ENCODE measurements around the gene CHN2.

Gene CHN2

GRCh38 chr7:29288181-29289091 lies 93.9 kb downstream of the CHN2 start:
- DNase-seq: no peak

- DNase-seq: no peak
Measured at GRCh38 chr7:29289156-29290021, 94.8 kb downstream of the CHN2 start.

- no peak for DNase-seq
Measured at GRCh38 chr7:29290829-29291228, 96.3 kb downstream of the CHN2 start.

GRCh38 chr7:29291723-29292618 lies 97.4 kb downstream of the CHN2 start:
- no peak for DNase-seq

- DNase-seq: no peak
Measured at GRCh38 chr7:29292886-29293658, 98.5 kb downstream of the CHN2 start.

GRCh38 chr7:29296421-29296820 lies 101.8 kb downstream of the CHN2 start:
- DNase-seq: no peak

- DNase-seq: no peak
Measured at GRCh38 chr7:29297194-29297890, 102.8 kb downstream of the CHN2 start.

GRCh38 chr7:29299086-29299485 lies 104.5 kb downstream of the CHN2 start:
- DNase-seq: no peak

- DNase-seq: no peak
Measured at GRCh38 chr7:29300026-29300480, 105.5 kb downstream of the CHN2 start.

GRCh38 chr7:29300649-29301048 lies 106.1 kb downstream of the CHN2 start:
- no peak for DNase-seq

GRCh38 chr7:29302666-29303395 lies 108.3 kb downstream of the CHN2 start:
- DNase-seq: no peak

- no peak for DNase-seq
Measured at GRCh38 chr7:29304756-29305155, 110.2 kb downstream of the CHN2 start.

GRCh38 chr7:29306319-29306991 lies 111.9 kb downstream of the CHN2 start:
- no peak for DNase-seq

- DNase-seq: no peak
Measured at GRCh38 chr7:29308424-29308823, 113.8 kb downstream of the CHN2 start.

- DNase-seq: no peak
Measured at GRCh38 chr7:29309041-29309854, 114.7 kb downstream of the CHN2 start.

- DNase-seq: no peak
Measured at GRCh38 chr7:29310625-29311024, 116.0 kb downstream of the CHN2 start.

GRCh38 chr7:29311314-29311713 lies 116.7 kb downstream of the CHN2 start:
- DNase-seq: no peak

GRCh38 chr7:29314148-29314547 lies 119.6 kb downstream of the CHN2 start:
- DNase-seq: no peak
